ENCODE results near the gene PHACTR1.

PHACTR1 gene

DNA sequence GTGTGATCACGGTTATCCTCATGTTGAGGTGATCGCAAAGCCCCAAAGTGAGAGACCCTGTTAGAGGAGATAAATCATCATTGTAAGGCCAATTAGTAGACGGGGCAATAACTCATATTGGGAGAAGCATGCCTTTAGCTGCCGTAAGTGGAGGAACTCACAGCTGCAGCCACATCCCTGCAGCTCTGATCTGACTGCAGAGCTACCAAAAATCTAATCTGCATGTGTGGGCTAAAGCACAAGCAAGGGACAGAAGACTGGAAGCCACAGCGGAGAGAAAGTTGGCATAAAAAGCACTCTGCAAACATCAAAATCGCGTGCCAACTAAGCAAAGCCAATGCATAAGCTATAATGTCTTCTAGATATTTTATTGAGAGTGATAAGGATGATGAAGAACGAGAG is 532.0 kb downstream of the PHACTR1 start:
- DNase-seq = no peak

DNA sequence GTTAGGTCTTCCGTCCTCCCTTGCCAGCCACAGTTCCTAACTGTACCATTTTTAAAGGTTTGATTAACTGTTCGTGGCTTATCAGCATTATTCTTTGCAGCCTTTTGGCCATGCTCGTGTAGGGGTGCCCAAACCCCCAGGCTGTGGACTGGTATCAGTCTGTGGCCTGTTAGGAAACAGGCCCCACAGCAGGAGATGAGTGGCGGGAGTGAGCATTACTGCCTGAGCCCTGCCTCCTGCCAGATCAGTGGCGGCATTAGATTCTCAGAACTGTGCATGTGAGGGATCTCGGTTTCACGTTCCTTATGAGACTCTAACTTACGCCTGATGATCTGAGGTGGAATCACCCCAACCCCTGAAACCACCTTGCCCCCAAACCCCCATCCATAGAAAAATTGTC is 532.4 kb downstream of the PHACTR1 start:
- no peak for DNase-seq

DNA sequence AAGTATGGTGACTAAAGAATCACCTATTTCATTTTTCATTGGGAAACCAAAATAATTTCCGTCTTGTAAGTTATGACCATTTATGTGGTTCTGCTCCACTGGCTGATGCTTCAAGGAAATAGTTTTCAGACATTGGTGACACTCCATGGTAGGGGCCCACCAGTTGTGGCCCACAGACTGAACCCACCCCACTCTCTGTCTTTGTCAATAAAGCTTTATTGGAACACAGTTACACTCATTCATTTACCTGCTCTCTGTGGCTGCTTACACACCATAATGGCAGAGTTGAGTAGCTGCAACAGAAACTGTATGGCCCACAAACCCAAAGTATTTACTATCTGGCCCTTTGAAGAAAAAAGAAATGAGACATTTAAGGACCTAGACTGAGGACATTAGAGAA is 533.2 kb downstream of the PHACTR1 start:
- no peak for DNase-seq

DNA sequence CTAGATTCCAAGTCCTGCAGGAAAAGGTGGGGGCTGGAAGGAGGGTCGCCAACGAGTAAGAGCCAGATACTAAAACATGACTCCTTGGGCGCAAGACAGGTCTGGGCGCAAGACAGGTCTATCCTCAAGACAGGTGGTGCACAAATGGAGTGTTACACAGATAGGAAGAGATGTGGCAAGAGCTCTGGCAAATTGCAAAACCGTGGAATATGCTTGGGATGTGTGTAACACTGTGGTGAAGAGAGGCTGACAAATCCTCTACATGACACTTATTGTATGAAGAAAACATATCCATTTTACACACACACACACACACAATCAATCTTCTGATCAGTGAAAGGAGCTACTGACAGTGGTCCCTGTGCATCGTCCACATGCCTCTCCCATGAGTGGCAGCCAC is 534.1 kb downstream of the PHACTR1 start:
- DNase-seq = no peak

DNA sequence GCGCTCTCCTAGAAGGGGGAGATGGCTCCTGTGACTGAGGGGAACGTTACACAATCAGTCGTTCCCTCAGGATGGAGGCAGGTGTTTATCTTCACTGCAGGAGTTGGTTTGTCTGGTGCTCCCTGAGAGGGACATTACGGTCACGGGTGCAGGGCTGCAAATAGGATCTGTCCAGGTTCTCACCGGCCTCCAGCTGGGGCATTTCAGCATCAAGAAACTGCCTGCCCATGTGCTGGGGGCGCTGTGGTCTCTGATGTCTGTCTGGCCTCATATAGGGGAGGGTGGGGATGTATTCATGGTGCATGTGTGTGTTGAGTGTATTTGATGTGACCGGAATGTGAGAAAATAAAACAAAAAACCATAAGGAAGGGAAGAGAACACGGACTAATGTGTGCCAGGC is 534.7 kb downstream of the PHACTR1 start:
- DNase-seq = no peak

DNA sequence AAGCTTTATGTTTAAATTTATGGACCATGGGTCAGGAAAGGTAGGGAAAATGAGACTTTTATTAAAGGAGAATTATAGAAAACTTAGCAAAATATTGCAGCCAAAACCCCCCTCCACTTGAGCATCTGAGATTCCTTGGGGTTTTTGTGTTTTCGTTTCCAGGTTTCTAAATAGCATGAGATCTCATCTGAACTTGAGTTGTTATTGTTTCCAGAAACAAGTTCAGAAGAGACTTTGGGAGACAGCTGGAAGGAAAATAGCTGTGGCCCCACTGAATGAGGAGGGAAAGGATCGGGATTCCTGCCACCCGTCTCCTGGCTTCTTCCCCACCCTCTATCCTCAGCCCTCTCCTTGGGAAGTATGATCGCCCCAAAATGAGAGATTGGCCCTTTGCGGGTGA is 536.2 kb downstream of the PHACTR1 start:
- no peak for DNase-seq

DNA sequence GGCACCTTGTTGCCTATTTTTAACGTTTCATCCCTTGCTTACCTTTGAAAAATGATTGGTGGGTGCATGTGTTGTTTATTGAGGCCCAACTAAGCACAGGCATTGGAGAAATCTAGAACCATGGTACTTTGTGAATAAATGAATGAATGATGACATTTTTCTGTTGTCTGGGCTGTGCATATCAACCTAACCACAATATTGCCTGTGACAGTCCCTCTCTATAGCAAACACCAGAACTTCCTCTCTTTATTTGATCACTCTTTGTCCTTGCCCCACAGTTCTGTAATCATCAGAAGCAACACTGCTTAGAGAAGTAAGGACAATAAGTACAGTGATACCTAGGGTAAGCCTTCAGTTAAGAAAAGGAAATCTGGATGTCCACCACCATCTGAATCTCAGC is 536.7 kb downstream of the PHACTR1 start:
- no peak for DNase-seq

DNA sequence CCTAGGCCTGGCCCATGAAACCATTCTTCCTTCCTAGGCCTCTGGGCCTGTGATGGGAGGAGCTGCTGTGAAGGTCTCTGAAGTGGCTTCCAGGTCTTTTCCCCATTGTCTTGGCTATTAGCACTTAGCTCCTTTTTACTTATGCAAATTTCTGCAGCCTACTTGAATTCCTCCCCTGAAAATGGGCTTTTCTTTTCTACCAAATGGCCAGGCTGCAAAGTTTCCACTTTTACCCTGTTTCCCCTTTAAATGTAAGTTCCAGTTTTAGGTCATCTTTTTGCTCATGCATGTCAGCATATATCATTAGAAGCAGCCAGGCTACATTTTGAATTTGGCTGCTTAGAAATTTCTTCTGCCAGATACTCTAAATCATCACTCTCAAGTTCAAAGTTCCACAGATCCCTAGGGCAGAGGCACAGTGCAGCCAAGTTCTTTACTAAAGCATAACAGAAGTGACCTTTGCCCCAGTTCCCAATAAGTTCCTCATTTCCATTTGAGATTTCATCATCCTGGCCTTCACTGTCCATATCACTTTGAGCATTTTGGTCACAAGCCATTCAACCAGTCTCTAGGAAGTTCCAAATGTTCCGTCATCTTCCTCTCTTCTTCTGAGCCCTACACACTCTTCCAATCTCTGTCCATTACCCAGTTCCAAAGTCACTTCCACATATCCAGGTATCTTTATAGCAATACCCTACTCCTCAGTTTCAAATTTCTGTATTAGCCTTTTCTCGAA is 539.9 kb downstream of the PHACTR1 start:
- no peak for DNase-seq

DNA sequence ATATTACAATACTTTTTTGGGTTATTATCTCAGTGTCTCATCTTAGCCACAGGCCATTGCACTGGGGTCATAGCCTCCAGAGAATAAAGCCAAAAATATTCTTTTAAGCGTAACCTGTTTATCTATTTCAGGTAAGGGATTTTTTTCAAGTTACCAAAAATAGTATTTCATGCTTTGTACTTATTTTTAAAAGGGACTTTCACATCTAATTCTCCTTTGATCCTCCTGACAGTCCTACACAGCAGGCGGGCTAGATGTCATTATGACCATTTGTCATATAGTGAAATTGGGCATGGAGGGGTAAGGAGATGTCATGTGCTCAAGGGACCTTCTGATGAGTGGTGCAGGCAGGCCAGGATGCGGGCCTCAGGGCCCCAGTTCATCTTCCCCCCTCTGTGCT is 542.8 kb downstream of the PHACTR1 start:
- DNase-seq = no peak

DNA sequence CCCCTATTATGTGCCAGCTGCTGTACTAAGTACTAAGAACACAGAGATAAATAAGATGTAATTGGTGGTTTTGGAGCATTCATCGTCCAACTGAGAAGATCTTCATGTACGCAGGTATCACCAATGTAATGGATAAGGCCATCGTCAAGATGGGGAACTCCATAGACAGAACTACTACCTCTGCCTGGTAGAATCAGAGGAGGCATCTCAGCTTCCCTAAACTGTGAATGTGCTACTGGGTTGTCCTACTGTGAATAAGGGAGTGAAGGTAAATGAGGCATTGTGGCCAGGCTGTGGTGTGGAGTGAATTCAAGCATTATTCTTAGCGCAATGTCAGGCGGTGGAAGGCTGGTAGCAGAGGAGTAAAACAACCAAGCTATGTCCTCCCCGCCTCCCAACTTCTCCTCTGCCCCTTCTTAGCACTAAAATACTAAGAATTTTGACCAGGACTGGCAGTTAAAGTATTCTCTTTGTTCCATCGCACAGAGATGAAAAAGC is 543.6 kb downstream of the PHACTR1 start:
- DNase-seq = no peak

DNA sequence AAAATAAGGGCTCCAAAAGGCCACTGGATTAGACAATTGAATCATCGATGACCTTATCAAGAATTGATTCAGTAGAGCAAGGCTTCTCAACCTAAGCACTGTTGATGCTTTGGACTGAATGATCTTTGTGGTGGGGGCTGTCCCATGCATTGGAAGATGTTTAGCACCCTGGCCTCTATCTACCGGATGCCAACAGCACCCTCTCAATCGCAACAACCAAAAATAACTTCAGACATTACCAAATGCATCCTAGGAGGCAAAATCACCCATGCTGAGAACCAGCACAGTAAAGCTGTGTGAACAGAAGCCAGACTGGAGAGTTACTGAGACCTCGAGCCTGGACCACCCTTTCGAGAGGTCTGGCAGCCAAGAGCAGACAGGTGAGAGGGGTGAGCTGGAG is 544.3 kb downstream of the PHACTR1 start:
- DNase-seq = no peak

DNA sequence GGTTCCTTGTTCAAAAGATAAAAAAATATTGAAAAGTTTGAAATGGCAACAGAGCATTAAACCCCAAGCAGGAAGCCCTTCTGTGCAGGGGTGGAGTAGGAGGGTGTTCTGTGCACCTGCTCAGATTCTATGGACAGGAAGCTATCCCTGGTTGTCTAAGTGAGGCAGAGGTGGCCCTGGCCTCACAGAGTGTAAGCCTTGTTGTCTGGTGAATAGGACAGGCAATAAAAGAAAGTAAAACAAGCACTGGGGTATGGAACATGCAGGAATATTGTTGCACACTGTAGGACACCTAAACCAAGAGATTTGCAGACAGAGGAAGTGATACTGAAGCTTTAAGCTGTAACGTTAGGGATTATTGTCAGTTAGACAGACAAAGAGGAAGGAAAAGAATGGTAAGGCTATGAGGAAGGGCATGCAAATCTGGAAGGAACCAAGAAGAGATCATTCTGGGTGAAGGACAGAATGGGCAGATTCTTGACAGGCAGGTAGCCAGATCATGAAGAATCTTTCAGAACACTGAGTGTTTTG is 545.0 kb downstream of the PHACTR1 start:
- no peak for DNase-seq

DNA sequence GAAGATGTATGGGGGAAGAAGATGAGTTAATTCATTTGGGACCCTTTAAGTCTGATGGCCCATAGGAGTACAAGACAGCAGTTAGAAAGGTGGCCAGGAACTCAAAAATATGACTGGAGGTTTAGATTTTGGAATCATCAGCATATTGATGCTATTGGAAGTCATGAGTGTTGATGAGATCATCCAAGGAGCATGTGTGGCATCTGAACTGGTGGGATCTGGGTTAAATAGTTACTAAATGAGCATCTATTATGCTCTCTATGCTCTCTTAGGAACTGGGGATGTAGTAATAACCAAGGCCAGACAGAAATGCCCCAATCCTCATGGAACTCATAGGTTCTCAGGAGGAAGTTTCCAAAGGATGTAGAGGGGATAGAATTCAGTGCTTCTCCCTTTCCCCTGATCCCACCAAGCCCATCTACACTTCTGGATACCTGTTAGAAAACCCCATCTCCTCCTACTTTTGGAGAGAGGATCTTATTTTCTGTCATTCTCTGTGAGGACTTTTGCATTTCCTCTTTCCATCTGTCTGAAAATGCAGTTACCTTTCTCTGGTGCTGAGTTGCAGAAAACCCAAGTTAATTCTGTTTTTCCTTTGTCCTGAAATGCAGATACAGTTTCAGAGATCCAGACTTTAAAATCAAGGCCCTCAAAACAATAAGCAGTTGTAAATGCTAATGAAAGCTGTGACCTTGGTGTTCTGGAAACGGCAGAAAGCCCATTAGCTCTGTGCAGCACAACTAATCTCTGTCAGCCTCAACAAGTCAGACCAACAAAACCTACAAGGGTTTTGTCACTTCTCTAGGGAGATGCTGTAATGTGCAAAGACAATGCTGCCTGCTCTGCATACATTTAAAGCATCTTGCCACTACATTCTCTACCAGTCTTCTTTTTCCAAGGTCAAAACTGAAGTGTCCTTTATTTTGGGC is 546.0 kb downstream of the PHACTR1 start:
- no peak for DNase-seq

DNA sequence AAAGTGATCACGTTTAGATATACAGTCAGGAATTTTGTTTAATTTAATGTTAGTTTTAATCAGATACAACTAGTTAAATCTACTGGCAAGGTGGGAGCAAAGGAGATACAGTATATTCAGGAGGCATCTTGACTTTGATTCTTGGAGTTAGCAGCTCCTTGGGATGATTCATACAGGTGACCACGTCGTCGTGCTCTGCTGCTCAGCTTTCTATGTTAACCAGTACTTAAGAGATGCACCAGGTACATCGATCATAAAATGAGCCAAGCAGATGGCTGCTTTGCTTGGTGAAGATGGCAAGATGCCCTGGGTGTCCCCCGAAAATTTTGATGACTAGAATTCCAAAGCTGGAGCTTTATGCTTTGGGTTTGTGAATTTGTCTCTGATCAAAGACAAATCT is 547.1 kb downstream of the PHACTR1 start:
- no peak for DNase-seq

DNA sequence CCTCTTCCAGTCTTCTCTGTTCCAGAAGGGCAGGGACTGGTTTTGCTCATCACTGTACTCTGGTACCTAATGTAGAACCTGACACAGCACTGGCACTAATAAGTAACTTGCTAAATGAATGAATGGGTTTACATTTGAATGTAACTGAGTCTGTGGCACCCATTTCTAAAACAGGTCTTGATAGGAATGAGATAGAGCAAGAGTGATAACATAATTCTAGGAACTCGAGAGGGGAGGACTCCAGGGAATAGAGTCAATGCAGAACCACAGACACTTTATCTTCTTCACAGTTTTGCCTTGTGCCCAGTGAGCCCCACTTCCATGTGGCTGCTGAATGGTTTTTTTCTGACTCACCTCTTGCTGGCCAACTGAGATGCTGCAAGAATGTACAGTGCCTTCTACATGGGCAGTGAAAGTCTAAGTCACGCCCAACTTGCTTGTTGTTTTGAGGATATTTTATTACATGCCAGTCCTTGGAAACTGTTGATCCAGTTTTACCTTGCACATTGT is 550.6 kb downstream of the PHACTR1 start:
- no peak for DNase-seq

DNA sequence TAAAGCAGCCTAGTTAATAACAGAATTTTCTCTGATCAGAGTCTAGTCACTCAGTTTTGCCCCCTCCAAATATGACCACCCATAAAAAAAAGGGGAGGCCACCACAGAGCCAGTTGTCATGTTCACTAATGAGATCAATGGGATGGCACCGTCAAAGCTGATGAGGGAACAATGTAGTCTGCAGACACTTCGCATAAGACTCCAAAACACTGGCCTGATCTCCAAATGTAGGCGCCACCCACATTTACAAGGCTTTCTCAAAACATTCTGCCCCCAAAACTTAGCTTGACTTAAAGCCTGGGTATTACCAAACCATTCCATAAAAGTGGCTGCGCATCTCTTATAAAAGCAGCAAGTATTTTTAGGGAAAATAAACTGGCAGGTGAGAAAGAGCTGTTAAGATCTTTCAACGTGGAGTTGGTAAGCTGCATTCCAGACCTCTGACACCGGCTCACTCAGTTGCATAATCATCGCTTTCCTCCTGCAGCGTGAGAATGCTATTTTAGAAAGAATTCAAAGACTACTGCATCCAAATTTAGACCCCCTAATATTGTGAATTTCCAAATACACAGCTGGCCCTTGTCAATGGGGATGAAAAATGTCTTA is 552.4 kb downstream of the PHACTR1 start:
- DNase-seq = no peak

DNA sequence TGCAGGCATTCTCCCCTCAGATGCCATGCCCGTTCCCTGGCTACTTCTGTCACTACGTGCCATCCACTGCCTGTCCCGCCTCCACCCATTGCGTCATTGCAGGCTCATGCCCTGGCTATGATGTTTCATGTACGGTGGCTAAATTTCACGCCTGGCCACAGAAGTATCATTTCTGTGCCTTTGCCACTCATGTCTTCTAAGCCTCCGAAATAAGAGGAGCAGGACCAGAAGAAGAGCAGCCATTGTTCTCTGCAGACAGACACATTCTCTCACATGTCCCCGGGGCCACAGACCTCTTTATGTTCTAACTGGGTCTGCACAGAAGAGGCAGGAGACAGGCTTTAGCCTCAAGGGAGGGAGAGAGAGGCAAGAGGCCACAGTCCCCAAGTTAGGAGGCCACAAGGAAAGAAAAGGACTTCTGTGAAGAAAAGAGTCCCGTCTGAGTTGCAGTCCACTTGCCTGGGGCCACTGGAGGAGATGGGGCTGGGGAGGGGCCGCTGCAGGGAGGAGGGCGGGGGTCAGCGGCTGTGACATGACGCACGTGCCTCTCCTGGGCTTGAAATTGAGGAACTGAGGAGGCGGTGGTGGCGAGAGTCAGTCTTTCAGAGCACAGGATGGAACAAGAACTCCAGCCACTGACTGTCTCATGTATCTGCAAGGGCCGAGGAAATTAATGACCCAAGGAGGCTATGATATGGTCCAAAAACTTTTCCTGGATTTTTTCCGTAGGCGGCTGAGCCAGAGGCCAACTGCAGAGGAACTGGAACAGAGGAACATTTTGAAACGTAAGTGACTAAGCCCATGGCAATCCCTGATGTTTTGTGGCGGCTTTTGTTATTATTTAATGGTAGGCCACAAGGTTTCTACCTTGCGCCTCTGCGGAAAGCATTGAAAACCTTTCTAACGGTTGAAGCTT is 555.8 kb downstream of the PHACTR1 start:
- DNase-seq = no peak

DNA sequence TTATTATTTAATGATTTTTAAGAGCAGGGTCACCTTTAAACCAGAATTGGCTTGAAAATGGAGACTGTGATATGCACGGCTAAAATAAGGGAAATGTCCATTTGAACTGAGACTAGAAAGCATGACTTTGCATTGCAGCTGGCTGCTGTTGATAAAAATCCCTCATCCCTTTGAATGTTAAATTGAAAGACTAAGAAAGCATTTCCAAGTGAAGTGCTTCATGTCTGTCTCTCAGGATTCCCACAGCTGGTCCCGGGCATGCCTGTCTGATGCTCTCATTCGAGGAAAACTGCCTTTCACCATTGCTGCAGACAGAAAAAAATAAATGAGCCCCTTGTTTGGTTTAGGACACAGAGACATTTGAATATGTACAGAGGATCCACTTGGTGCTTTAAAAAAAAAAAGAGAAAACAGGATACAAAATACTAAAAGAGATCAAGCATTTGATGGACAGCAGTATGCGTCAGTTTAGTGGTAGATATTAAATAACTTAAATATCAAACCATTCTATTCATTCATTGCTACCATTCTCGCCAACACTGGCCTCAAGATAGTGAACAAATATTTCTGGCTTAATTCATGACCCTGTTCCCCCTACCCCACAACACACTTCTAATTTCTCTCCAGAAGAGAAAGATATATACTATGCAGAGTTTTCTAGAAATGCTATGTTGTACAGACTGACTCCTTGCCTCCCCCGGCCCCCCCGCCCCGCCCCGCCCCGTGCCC is 556.8 kb downstream of the PHACTR1 start:
- no peak for DNase-seq

DNA sequence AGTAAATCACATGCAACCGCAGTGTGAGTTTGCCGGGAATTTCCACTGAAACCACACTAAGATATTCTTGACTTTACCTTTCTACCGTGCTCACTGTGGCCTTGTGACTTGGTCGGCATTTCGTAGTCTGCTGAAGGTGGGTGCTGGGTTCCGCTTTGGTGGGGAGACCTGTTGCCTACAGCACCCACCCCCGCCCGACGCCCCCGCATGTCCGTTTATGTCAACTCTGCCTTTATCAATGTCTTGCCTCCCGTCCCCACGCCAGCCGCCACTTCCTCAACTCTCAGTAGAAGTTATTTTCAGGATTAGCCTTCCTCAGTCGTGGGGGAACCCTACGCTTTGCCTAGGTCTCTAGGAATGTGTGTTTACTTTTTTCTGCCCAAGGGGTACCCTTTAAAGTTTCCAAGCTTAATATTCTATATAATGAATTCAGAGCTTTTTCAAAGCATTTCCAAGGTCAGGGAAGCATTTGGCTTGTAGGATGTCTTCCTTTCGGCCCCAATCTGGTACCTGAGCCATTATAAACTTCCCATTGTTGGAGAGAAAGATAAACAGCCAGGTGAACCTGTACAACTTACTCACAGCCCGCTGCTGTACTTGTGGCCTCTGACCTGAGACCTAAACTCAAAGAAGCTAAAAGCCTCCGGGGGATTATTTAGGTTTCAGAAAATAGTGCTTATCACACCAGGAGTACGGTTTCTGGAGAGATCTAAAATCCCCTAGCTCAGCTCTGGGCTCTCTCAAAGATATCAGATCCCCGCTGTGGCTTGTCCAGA is 557.6 kb downstream of the PHACTR1 start:
- DNase-seq = peak; percentile 20

DNA sequence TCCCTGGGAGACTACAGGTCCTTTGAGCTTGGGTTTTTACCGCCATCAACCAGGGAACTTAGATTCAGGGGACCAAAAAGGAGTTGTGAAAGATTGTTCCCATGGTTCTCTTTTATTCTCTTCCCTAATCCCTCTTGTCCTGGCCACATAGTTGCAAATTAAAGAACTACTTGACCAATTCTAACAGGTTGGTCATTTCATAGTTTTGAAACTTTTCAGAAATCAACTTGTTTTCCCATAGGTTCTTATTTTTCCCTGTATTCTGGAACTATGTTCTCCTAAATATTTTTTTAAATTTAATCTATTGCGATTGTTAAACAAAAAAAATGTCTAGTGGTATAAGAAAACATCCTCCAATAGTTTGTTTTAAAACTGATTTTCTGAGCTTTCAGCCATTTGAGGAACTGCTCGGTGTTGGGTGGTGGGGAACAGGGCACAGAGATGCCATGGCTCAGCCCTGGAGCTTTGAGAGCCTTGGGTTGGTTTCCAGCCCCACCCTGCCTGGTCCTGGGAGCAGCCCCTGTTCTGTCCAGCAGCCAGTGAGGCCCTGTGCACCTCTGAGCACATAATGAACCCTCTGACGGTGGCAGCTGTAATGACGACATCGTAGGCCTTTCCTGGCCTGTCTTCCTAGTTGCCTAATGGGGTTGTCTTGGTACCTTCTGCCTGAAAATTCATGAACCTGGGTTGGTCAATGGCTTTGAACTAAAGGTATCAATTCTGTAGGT is 558.3 kb downstream of the PHACTR1 start:
- no peak for DNase-seq
